Activated CD8-positive, alpha-beta memory T cell treated with anti-CD3 and anti-CD28 coated beads, Interleukin-2, amount 50 U/mL, for 48 hours (primary cell): Measurements from ENCODE around the gene ZFYVE1.
"Not testable (repeated sequence)": the region's sequence is repeated elsewhere in the genome, so short reads cannot be mapped to it uniquely, and the experiment has no call there.

ENCODE experiments used
- DNase-seq: peaks from one replicate; pipeline ENCODE4 v3.0.0-alpha.2; 2020

ZFYVE1 gene

DNA sequence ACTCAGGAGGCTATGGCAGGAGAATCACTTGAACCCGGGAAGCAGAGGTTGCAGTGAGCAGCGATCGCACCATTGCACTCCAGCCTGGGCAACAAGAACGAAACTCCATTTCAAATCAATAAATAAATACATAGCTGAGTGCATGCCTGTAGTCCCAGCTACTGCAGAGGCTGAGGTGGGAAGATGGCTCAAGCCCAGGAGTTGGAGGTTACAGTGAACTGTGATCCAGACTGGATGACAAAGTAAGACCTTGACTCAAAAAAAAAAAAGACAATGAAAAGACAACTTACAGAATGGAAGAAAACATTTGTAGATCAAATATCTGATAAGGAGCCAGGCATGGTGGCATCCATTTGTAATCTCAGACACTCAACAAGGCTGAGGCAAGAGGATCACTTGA, 27.6 kb downstream of the ZFYVE1 start:
- DNase-seq = no peak

DNA sequence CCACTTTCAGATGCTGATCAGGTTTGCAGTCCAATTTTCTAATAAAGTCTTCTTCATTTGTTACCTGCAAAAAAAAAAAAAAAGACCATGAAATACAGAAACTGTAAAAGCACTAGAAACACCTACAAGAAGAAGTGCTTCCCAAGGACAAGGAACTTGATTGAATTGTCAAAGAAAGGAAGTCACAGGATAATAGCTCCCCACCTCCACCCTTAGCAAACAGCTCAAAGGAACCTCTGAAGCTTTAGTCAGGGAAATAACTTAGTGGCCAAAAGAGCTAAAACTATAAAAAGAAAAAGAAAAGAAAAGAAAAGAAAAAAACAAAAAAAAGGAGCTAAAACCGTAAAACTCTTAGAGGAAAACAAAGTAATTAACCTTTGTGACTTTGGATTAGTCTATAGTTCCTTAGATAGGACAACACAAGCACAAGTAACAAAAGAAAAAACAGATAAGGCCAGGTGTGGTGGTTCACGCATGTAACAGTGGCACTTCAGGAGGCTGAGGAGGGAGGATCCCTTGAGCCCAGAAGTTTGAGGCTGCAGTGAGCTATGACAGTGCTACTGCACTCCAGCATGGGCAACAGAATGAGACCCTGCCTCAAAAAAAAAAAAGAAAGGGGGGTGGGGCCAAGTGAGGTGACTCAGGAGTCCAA, 28.5 kb downstream of the ZFYVE1 start:
- DNase-seq = no peak

DNA sequence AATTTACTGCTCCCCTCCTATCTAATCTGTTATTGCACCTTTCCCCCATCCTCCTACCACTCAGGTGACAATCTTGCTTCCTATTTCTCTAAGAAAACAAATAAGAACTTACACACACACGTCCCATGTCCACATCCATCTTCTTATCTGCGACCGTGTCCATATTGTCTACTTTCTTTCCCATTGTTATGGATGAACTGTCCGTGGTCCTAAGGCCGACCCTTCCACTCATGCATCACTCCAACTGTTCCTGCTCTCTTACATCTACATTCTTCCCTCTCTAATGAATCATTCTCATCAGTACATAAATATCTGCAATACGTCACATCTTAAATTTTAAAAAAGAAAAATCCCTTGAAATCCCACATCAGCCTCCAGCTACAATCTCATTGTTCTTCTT, 30.0 kb downstream of the ZFYVE1 start:
- DNase-seq = no peak

DNA sequence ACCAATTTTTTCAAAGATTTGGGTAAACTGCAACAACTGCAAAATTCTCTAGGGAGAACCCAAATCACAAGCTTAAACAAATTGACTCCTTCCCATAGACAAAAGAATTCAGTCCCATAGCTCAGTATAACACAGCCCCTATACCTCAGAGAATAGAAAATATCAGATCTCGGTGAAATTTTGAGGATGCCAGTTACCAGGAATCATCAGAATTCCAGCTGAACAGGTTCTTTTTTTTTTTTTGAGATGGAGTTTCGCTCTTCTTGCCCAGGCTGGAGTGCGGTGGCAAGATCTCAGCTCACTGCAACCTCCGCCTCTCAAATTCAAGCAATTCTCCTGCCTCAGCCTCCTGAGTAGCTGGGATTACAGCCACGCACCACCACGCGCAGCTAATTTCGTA, 36.7 kb downstream of the ZFYVE1 start:
- DNase-seq = no peak

DNA sequence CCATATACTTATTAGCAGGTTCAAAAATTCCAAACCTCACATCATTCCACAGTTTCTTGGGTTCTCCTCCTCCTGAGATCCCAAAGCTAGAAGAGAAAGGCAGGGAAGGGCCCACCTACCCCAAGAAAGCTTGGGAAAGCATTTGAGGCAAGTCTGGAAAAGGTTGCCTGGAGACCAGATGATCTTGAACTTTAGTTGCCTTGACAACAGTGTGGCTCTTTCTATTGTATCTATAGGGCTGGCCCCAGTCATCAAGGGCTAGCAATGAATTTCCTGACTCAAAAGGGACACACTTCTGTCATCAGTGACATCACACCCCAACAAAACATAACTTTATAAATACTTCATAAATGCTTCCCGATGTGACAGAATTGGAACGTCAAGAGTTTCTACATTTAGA, 40.0 kb downstream of the ZFYVE1 start:
- no peak for DNase-seq

DNA sequence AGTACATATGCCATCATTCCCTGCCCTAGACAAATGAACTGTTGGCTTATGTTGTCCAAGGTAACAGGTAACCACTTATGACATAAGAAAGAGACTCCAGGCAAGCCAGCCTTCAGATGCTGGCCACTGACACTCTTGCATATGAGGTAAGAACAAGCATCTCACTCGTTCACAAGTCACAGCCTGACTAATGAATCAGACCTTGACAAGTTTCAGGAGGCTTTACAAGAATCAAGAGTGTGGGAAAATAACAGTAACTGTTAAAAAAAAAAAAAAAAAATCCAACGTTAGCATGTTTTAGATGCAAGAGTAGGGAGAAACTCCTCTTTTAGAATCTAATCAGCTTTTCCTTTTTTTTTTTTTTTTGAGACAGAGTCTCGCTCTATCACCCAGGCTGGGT, 40.7 kb downstream of the ZFYVE1 start:
- no peak for DNase-seq

DNA sequence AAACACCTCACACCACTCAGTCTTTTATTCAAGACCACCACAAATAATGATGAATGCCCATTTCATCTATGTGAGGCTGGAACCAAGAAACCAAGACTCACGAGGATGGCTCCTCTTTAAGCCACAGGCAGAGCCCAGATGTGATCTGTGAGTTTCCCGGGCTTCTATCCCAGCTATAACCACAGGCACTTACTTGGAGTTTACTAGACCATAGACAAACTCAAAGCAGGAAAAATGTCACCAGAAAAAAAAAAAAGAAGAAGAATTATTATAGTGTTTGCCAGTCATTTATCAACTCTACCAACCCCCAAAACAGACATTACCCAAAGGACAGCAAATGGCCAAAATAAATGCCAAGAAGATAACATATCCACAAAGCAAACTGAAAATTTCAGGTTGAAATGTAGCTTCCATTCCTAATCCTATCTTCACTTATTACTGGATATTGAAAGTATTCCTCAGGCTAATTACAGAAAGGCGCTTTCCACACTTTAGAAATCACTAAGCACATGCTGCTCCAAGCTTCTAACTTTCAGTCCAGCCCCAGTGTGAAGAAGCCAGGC, 44.7 kb downstream of the ZFYVE1 start:
- DNase-seq = no peak

DNA sequence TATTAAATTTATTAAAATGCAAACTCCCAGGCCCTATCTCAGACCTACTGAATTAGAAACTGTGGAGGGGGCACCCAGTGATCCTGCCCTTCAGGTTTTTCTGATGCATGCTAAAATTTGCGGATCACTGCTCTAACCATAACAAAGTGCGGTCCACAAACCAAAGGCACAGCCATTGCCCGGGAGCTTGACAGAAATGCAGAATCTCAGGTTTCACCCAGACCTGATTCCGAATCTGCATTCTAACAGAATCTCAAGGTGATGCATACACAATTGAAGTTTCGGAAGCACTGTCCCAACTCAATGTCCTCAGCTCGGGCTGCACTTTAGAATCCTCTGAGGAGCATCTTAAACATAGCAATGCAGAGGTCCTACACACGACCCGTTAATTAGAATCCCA, 46.0 kb downstream of the ZFYVE1 start:
- no peak for DNase-seq

DNA sequence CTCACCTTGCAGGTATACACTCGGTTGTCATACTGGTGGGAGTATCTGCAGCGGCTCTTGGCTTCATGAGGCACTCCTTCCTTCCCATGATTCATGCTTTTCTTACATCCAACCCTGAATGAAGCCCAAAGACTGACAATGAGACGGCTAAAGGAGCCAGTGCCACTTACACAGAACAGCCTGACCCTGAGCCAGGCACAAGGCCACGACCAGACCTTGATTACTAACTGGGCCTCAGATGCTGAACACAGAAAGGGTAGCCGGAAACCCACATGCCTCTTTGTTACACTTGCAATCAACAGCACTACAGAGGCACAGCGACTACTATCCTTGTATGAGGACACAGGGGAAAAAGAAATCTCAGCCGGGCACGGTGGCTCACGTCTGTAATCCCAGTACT, 48.0 kb downstream of the ZFYVE1 start:
- DNase-seq = no peak

DNA sequence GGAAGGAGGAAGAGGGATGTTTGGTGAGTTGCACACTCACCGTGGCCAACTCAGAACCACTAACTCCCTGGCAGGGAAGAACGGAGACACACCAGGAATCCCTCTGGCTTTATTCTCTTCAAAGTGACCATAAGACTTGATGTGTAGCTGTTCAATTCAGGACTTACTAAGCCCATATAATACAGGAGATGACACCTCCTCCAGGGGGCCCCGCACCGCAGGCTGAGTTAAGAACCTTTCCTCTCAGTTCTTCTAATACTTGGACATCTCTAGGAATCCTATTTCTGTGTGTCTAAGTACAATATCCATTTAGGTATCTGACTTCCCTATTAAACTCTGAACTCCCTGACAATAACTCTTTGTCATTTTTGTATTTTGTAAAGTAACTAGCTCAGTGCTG, 51.1 kb downstream of the ZFYVE1 start:
- no peak for DNase-seq

DNA sequence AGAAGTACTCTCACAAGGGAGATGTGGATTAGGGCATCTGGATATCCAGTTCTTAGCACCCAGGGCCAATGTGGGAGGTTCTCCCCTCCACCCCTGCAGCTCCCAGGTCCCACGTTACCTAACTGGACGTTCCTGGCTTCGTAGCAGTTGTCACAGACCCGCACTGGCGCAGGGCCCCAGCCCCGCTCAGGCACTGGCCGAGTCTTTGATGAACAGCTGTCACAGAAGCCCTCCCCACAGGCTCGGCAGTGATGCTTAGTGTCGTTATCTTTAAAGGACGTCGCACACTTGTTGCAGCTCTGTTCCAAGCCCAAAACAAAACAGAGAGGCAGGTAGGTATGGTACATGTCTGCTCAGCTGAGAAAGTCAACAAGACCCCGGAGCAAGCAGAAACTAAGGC, 52.2 kb downstream of the ZFYVE1 start:
- DNase-seq = no peak

DNA sequence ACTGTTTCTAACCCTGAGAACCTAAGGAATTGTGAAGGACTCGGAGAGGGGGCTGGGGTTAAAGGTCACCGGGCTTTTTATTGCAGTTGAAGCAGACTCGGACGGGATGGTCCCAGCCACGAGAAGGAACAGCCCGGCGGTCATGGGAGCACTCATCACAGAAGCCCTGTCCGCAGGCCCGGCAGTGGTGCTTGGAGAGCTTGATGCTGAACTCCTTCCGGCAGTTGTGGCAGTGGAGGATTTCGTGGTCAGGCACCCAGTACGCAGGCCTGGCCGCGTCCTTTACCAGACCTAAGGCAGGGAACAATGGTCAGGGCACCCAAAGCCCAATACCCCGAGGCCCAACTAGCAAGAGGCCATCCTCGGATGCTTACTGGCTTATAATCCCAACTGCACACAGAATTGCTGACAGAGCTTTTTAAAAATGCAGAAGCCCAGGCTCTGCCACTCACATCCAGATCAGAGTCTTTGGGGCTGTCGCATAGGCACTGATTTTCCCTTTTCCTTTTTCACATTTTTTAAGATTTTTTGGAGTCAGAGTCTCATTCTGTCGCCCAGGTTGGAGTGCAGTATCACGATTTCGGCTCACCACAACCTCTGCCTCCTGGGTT, 56.0 kb downstream of the ZFYVE1 start:
- DNase-seq = no peak

DNA sequence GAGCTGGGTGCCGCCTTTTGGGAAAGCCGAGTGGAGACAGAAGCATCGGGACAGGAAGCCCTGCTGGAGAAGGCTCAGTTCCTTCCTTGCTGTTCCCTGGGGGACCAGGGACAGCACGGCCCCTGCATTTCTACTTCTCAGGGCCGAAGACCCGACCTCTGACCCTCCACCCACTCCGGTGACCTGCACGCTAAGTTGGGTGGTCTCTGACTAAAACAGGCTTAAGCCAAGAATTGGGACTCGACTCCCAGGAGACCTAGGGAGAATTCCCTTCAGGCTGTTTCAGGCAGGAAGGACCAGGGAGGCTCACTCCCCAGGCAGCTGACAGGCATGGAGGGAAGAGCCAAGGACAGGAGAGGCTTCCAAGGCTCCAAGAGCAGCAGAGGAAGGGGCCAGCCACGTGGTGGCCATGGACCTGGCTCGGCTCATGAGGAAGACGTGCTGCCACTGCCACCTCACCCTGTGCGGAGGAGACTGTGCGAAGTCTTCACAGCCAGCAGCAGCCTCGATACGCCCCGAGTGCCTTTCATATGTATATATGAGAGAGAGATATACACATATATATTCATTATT, 56.8 kb downstream of the ZFYVE1 start:
- DNase-seq = no peak

DNA sequence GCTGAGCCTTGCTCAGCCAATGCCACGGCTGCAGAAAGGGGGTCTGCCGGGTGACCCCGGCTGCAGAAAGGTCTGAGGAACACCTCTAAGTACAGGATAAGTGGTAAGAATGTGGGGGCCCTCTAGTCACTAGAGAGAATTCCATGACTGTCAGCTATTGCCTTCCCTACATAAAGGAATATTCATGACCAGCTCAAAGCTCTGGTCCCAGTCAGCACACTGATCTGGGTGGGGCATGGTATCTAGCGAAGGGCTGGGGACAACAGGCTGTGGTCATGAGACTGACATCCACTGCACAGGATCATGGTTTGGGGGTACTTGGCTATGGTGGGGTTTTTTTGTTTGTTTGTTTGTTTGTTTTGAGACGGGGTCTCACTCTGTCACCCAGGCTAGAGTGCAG, 58.6 kb downstream of the ZFYVE1 start:
- DNase-seq = no peak

DNA sequence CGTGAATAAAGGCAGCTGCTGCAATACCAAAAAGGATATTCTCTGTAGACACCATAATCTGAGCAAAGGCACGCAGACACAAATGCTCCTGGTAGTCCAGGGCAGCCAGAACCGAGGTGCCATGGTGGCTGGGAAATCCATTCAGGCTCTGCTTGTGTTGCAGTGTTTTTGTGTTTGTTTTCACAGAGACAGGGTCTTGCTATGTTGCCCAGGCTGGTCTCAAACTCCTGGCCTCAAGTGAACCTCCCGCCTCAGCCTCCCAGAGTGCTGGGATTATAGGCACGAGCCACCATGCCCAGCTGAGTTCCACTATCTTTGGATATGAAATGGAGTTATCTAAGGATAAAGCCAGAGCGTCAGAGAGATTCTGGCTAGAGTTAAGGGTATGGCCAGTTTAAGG, 60.9 kb downstream of the ZFYVE1 start:
- no peak for DNase-seq

DNA sequence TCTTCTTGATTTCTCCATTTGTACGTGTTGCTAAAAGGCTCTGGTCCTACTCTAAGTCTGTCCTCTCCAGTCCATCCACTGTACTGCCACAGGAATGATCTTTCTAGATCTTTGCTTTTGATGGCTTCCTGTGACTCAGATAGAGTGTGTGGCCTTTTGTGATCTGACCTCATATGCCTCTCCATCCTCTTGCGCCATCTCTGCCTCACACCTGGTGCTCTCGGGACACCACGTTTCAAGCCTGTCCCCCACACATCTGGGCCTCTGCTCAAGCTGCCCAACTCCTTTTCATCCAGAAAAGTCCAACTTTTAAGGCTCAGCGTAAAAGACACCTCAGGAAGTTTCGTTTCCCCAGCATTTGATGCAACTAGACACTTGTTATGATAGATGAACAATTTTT, 61.7 kb downstream of the ZFYVE1 start:
- DNase-seq = no peak

DNA sequence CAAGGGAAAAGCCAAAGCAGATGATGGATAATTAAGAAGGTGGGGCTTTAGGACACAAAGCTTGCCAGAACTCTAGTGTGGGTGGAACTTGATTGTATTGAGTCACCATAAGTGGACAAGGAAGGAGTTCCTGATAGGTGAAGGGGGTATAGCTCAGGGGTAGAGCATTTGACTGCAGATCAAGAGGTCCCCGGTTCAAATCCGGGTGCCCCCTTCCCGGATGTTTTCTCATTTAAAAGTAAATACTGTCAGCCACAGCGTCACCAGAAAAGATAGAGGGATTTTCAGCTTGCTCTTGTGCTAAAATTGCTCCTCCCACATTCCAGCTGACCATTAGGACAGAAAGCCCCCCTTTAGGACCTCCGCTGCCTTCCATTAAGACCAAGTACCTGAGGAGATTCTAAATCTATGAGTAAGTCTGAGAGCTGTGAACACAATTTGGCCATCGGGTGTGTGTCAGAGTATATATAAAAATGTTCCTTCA, 64.0 kb downstream of the ZFYVE1 start:
- DNase-seq = no peak

DNA sequence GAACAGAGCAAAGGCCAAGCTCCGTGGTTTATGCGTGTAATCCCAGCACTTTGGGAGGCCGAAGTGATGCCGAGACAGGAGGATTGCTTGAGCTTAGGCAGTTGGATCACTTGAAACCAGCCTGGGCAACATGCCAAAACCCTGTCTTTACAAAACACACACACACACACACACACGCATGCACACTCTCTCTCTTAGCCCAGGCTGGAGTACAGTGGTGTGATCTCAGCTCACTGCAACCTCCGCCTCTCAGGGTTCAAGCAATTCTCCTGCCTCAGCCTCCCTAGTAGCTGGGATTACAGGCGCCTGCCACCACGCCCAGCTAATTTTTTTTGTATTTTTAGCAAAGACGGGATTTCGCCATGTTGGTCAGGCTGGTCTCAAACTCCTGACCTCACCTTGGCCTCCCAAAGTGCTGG, 64.6 kb downstream of the ZFYVE1 start:
- not testable (repeated sequence) for DNase-seq

DNA sequence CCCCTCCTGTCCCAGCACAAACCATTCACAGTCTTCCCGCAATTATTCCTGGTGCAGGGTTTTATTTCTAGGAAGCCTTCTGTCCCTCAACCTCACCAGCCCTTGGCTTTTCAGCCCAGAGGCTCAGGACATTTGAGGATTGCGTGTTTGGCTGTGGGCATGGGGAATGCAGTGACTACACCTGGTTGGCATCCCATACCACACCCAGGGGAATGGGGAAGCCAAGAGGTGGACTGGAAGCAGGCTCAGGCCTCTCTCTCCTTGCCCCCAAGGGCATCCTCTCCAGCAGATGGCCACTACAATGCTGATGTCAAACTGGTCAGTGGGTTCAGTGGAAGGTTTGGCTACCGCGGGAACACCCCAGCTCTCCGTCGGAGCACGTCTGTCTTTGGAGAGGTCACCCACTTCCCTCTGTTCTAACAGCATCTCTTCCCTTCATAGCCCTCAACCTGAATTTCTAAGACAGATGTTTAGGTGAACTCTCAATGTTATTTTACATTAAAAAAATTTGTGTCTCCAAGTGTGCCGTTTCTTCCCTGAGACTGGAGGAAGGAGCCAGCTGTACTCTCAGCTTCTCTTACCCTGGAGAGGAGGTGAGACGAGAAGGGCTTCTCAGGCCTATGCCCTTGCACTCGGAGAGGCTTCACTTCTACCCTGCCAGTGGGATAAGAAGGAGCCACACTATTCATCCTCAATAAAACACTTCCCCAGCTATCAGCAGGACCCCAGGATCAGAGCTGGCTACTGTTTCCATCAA, 65.1 kb downstream of the ZFYVE1 start:
- DNase-seq = no peak

DNA sequence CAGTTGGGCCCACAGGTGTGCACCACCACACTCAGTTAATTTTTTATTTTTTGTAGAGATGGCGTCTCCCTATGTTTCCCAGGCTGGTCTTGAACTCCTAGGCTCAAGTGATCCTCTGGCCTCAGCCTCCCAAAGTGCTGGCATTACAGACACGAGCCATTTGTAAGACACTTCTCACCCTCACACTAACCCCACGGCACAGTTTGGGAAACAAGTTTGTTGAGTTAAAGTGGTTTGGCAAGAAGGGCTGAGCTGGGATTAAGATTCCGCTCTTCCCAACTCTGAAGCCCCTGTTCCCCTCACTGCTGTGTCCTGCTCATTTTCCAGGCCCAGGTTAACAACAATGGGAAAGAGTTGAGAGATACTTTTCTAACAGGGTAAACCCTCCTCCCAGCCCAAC, 65.9 kb downstream of the ZFYVE1 start:
- not testable (repeated sequence) for DNase-seq

DNA sequence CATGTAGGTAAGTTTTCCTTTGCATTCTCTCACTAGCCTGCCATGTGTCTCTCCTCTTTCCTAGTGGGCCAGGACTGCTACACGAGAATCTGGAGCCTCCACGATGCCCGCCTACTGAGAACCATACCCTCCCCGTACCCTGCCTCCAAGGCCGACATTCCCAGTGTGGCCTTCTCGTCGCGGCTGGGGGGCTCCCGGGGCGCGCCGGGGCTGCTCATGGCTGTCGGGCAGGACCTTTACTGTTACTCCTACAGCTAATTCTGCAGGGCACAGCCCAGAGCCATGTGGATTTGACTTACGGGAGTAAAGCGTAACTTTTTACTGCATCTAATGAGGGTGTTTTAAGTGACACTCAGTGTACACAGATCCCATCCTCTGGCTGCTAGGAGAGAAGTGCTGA, 68.4 kb downstream of the ZFYVE1 start:
- DNase-seq = no peak

DNA sequence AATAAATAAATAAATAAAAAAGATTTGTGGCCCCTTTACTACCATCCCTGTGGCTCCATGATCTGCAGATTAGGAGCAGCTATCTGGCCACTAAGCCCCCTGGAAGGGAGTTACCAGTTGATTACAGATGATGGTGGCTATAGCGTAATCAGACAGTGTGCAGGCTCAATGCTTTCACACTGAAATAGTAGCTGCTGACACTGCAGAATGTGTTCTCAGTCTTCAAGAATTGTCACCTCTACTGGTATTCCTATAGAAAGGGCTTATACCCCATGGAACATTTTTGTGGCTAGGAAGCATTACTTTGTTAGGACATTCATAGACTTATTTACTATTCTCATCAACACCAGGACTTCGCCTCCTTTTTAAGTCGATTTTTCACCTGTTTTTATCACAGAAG, 69.7 kb downstream of the ZFYVE1 start:
- no peak for DNase-seq

DNA sequence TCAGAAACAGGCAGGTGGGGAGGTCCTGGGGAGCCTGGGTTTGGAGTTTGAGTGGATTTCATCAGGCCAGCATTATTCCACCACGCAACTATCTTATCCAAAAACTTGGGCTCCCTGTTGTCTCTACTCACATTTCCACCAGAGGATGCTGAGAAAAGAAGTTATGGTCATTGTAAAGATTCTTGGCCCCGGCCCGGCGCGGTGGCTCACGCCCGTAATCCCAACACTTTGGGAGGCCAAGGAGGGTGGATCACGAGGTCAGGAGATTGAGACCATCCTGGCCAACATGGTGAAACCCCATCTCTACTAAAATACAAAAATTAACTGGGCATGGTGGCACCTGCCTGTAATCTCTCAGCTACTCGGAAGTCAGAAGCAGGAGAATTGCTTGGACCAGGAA, 70.2 kb downstream of the ZFYVE1 start:
- not testable (repeated sequence) for DNase-seq

DNA sequence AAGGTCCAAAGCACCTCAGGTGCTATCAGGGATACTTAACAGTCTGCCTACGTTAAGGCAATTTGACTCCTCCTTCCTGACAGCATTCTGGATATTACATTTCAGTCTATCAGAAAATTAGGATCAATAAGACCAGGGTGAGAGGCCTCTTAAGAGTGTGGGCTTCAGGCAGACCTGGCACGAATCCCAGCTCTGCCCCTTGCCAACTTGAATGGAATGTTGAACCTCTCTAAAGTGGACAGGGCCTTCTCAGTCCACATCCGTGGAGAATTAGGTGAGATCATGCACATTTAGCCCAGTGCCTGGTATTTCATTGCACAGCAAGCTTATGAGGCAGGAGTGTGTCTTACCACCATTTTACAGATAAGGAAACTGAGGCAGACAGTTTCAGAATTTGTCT, 74.7 kb downstream of the ZFYVE1 start:
- DNase-seq = no peak
